ENCODE measurements around the gene OBSCN. TPM values are rescaled to one million over a fixed set of nuclear protein-coding genes. Genes with fewer than 3 reads are reported as not detected.

OBSCN gene
- total and polyA plus RNA-seq, 12 donors = 176 to 639 (median 407) TPM

DNA sequence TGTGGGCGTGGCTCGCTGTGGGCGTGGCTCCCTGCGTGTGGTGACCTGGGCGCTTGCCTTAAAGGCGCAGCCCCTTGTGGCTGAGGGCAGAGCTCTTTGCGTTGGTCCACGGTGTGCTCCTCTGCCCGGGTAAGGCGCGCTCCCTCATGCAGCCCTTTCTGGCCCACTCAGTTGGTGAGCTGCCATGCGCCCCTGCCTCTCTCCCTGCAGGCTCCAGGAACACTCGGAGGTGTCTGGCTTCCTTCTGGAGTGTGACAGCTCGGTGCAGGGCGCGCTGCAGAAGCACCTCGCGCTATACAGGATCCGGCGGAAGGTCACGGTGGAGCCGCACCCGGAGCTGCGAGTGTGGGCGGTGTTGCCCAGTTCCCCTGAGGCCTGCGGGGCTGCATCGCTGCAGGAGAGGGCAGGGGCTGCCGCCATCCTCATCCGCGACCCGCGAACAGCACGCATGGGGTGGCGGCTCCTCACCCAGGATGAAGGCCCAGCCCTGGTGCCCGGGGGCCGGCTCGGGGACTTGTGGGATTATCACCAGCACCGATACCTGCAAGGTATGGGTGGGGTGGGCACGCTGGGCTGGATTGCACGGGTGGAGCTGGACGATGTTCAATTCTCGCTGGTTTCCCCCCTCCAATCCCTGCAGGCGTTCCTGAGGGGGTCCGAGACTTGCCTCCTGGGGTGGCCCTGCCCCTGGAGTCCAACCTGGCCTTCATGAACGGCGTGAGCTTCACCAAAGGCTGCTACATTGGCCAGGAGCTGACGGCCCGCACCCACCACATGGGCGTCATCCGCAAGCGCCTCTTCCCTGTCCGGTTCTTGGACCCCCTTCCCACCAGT is 33.1 kb upstream of the OBSCN start:
- 91 to 95% methylated on average over 46 to 52 of the region's 52 CpGs for WGBS, 2 donors
- DNase-seq (no peak), ATAC-seq (peak in 4 of 8 donors; percentile 13 to 41 (median 24))
- Histone ChIP-seq H3K4me3 (no peak overlapping the region), H3K27ac (no peak overlapping the region), H3K27me3 (no peaks in the 10 kb centered on the region), H3K9me3 (no peaks in the 10 kb centered on the region), H3K36me3 (peaks cover 0 to 24% (median 3%) of the 10 kb centered on the region in 9 donors), H3K4me1 (peaks cover 0 to 26% (median 9%) of the 10 kb centered on the region in 9 donors)
- intact Hi-C loops (cut with DNase I) = loop anchor here in 1 of 10 donors (10.0 kb wide), 1 partner anchor 50 kb away; no protein-coding TSS in a partner anchor
- TF ChIP-seq, protein P1, sequence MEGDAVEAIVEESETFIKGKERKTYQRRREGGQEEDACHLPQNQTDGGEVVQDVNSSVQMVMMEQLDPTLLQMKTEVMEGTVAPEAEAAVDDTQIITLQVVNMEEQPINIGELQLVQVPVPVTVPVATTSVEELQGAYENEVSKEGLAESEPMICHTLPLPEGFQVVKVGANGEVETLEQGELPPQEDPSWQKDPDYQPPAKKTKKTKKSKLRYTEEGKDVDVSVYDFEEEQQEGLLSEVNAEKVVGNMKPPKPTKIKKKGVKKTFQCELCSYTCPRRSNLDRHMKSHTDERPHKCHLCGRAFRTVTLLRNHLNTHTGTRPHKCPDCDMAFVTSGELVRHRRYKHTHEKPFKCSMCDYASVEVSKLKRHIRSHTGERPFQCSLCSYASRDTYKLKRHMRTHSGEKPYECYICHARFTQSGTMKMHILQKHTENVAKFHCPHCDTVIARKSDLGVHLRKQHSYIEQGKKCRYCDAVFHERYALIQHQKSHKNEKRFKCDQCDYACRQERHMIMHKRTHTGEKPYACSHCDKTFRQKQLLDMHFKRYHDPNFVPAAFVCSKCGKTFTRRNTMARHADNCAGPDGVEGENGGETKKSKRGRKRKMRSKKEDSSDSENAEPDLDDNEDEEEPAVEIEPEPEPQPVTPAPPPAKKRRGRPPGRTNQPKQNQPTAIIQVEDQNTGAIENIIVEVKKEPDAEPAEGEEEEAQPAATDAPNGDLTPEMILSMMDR (IDR thresholded peaks at IDR 0.05) = no peak

DNA sequence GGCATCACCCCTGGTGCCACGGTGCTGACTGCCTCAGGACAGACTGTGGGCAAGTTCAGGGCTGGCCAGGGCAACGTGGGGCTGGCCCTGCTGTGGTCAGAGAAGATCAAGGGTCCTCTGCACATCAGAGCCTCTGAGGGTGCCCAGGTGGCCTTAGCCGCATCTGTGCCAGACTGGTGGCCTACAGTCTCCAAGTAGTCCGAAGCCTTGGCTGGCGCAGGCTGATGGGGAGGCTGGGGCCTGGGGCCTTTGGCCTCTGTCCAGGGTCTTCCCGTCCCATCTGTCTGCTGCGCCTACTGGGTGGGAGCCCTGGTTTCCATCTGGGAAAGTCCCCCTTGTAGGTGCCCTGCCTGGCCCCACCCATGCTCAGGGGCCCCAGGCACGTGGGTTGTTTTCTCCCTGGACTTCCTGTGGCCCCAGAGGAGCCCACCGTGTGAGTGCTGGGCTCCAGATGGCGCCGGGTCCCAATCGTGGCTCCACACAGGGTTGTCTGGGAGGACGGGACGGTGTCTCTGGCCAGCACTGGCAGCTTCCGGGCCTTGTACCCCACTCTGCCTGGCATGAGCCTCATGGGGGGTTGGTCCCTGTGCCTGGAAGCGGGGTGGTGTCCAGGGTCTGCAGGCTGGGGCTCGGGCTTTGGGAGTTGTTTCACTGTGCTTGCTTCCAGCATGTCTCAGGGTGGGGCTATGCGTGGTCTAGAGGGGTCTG is 32.4 kb upstream of the OBSCN start:
- Histone ChIP-seq H3K9me3 (no peaks in the 10 kb centered on the region), H3K27me3 (no peaks in the 10 kb centered on the region), H3K4me1 (peaks cover 0 to 26% (median 9%) of the 10 kb centered on the region in 9 donors), H3K4me3 (no peak overlapping the region), H3K27ac (peak overlapping the region in 6 of 10 donors; percentile 26 to 68 (median 56)), H3K36me3 (peaks cover 0 to 24% (median 3%) of the 10 kb centered on the region in 9 donors)
- WGBS, 2 donors = 91 to 92% methylated on average over 18 of the region's 18 CpGs
- intact Hi-C loops (cut with DNase I) = loop anchor here in 1 of 10 donors (10.0 kb wide), 1 partner anchor 51 kb away; no protein-coding TSS in a partner anchor
- TF ChIP-seq, protein P1 (IDR thresholded peaks at IDR 0.05) = no peak
- DNase-seq (no peak), ATAC-seq (peak in 3 of 8 donors; percentile 2 to 16 (median 3))

DNA sequence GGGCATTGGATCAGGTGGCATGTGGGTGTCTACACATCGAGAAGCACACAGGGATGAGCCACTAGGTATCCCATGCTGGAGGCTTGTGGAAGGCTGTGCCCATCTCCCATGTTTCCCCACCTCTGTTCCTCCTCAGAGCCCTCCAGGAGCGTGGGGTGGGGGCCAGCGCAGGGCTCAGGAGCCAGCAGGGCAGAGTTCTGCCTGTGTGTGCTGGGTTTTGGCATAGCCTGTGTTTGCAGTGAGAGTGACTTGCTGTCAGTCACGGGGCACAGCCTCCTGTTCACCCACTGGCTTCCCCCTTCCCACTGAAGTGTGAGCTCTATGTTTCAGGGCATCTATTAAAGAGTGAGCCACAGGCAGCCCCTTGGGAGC is 31.8 kb upstream of the OBSCN start:
- no peak for DNase-seq
- TF ChIP-seq, protein P1 (IDR thresholded peaks at IDR 0.05) = no peak
- H3K36me3 ChIP-seq = peaks cover 0 to 24% (median 3%) of the 10 kb centered on the region in 9 donors
- peak overlapping the region in 6 of 10 donors; percentile 26 to 68 (median 56) for H3K27ac ChIP-seq
- H3K4me3 ChIP-seq = no peak overlapping the region
- intact Hi-C loops (cut with DNase I) = loop anchor here in 1 of 10 donors (10.0 kb wide), 1 partner anchor 51 kb away; no protein-coding TSS in a partner anchor
- peaks cover 0 to 26% (median 9%) of the 10 kb centered on the region in 9 donors for H3K4me1 ChIP-seq
- no peaks in the 10 kb centered on the region for H3K27me3 ChIP-seq
- 84% methylated on average over 4 of the region's 4 CpGs for WGBS, 2 donors
- no peaks in the 10 kb centered on the region for H3K9me3 ChIP-seq
- ATAC-seq = peak in 7 of 8 donors; percentile 18 to 68 (median 51)
